HG03432 (cell line): Measurements from ENCODE around the gene UAP1L1.

Experiments
- ATAC-seq: cut with Tn5 transposase; IDR thresholded peaks from one replicate; pipeline ENCODE4 v1.9.1; 2021; ENCODE audit warnings: mild to moderate bottlenecking, moderate library complexity; ENCODE audit not compliant: unreplicated experiment

Gene UAP1L1

DNA sequence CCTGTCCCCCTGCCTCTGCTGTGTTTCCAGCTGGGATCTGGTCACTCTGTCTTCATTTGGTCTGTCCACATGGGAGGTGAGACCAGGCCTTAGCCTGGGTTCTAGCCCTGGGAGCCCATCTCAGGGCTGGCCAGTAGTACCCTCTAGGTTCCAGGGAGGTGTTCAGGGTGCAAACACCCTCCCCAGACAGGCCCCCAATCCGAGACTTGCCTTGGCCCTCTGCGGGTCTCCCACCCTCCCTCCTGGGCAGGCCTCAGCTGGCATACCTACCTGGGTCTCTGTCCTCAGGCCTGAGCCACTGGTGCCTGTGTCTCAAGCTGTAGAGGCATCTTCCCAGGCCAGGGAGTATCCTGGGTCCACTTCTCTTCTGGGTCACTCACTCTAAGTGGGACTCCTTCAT, 6.0 kb upstream of the UAP1L1 start:
- ATAC-seq, result no peak

GRCh38 chr9:137073992-137074399, 3.3 kb upstream of the UAP1L1 start:
- ATAC-seq, result no peak

- ATAC-seq, result no peak
These were observed 2.6 kb upstream of the UAP1L1 start for GRCh38 chr9:137074657-137075274.

DNA sequence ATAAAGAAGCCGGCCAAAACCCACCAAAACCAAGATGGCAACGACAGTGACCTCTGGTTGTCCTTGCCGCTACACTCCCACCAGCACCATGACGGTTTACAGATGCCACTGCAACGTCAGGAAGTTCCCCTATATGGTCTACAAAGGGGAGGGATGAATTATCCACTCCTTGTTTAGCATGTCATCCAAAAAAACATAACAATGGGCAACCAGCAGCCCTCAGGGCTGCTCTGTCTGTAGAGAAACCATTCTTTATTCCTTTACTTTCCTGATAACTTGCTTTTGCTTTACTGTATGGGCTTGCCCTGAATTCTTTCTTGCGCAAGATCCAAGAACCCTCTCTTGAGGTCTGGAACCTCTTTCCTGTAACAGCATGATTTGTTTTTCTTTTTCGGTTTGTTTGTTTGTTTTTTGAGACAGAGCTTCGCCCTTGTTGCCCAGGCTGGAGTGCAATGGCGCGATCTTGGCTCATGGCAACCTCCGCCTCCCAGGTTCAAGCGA, 2.0 kb upstream of the UAP1L1 start:
- ATAC-seq, result no peak

DNA sequence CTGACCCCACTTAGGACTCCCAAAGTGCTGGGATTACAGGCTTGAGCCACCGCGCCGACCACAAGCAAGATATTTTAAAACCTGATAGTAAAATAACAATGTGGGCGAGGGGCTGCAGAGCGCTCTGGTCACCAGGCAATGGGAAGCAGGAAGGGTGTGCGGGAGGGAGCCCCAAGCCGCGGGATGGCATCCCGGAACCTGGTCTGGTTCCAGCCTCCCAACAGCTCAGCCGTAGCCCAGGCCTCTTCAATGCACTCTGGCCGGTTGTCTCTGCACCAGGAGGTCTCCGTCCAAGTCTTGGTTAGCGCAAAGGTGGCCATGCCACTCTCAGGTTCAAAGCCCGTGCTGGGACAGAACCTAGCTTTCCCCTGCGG, 694 bp upstream of the UAP1L1 start:
- no peak for ATAC-seq

GRCh38 chr9:137077758-137078693, 709 bp downstream of the UAP1L1 start:
- peak; percentile 24 for ATAC-seq

- no peak for ATAC-seq
These were observed 1.5 kb downstream of the UAP1L1 start for GRCh38 chr9:137078701-137079400.

DNA sequence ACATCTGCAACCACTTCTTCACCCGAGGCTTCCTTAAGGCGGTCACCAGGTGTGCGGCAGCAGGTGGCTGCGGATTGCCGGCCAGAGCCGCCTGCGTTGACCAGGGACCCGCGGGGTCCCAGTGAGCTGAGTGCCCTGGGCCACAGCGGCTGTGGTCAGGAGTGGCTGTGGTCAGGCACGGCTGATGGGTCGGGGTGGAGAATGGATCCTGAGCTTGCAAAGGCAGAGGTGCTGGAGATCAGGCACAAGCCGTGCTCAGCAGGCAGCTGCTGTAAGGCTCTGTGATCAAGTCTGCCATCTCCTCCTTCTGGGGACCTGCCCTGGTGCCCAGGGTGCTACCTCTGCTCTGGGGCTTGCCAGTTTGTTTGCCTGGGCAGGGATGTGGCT, 2.1 kb downstream of the UAP1L1 start:
- no peak for ATAC-seq

- ATAC-seq, result no peak
These were observed 3.2 kb downstream of the UAP1L1 start for GRCh38 chr9:137080260-137081122.

DNA sequence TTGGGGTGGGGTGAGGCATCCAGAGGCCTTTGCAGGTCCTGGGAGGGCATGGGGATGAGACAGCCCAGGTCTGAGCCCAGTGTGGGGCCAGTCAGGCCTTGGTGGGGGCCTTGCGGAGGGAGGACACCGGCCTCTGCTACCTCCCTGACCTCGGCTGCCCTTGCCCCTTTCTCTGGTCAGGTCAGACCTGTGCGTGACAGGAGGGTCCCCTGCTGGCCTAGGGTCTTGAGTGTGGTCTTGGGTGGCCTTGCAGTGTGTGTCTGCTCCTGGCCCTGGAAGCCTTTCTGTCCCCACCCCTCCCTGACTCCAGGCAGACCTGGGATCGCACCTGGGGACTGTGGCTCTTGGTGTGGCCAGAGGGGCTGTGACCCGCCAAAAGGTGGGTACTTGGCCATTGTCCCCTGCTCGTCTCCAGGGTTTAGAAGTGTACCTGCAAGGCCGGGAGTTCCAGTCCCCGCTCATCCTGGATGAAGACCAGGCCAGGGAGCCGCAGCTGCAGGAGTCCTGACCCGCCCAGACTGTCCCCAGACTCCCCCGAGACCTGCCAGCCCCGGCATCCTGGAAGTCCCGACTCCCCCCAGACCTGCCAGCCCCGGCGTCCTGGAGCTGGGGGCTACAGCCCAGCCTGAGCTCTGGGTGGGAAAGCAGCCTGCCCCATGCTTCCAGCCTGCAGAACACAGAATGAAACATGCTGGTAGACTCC, 5.1 kb downstream of the UAP1L1 start:
- no peak for ATAC-seq

- ATAC-seq, result no peak
These were observed 5.6 kb downstream of the UAP1L1 start for GRCh38 chr9:137082925-137083290.

DNA sequence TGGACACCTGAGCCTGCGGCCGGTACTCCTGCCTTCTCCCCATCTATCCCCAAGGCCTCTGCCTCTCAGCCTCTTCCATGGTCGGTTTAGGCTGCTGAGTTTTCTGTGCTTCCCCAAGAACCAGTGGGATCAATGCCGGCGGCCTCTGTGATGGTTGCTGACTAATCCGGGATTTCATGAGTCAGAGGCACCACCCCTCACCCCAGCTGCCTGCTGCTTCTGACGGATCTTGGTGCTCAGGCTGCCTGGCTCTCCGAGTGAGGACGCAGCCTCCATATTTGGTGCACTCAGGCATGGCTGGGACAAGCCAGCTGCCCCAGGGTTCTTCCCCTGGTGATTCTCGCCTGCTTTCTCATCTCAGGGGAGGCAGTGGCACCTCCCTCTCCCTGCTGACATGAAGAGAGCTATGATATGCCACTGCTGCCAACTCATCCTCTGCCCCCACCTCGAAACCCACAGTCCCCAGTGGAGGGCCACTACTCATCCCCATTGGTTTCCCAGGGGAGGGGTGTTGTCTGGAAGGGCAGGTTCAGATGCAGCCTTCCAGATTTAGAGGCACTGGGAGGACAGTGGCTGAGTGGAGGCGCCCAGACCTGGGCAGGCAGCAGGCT, 6.2 kb downstream of the UAP1L1 start:
- ATAC-seq, result no peak

DNA sequence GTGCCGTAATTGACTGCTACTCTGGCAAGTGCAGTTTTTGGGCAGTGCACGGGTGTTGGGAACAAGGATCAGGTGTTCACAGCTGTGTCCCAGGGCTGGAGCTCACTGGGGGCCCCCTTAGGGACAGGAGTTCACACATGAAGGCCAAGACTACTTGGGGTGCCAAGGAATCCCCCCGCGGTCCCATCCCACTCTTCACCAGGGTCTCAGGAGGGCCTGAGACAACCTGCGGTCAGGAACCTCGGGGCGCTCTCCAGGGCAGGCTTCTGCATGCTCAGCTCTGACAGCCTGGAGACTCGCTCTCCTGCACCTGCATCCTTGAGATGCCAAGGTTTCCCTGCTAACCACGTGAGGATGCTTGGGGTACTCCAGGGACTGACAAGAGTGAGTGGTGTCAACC, 7.2 kb downstream of the UAP1L1 start:
- ATAC-seq, result no peak

DNA sequence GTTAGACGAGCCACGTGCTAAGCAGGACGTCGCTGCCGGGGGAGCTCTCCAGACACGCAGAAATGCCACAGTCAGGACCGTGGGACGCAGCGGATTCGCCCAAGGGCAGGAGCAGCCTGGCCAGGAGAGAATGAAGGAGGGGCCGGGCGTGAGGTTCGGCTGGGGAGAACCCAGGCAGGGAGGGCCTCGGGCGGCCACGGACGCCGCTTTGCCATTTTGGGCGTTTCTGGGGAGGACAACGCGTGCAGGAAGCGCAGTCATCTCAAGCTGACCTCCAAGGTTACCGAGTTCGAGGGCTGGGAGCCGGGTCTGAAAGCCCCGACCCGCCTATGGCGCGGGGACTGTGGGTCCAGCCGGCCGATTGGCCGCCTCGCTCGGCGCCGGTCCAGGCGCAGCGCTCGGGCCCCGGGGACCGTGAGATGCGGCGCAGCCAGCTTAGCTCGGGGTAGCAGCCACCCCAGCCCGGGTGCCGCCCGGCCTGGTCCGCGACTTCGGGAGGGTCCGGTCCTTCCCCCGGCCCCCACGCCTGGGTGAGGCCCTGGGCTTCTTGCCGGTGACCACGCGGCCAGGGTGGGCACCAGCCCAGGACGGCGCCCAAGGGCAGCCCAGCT, 8.7 kb downstream of the UAP1L1 start:
- ATAC-seq, result peak; percentile 7

DNA sequence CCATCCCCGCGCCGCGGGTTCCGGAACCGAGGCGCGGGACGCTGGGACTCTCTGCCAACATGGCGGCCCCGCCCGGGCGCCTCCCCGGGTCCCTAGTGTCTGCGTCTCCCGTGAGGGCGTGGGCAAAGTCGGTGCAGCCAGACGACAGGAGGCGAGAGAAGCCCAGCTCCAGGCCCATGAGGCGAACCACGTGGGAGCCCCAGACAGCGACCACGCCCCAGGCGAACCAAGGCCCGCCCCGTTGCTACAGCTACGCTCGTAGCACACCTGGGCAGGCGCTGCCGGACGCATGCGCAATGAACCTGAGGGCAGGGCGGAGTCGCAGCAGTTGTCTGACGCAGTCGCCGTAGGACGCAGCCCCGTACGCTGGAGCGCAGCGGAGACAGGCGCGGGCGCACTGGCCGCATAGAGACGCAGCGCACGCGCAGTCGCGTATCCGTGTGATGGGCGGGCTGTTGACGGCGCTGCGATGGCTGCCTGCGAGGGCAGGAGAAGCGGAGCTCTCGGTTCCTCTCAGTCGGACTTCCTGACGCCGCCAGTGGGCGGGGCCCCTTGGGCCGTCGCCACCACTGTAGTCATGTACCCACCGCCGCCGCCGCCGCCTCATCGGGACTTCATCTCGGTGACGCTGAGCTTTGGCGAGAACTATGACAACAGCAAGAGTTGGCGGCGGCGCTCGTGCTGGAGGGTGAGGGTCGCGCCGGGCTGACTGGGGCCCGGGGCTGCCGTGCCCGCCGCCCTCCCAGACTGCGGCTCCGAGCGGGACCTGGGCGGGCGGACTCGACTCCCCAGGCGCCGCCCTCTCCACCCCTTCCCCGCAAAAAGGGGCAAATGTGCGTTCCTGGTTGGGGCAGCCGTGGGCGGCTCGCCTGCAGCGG, 9.5 kb downstream of the UAP1L1 start, which contains the start of gene MAN1B1:
Gene MAN1B1 (plus strand): TSS at position 455 of the 878 bp plus-strand sequence. CDS start 15 bp downstream, at position 470.
- peak; percentile 80 for ATAC-seq

- no peak for ATAC-seq
These were observed 10.2 kb downstream of the UAP1L1 start for GRCh38 chr9:137087409-137087925.

DNA sequence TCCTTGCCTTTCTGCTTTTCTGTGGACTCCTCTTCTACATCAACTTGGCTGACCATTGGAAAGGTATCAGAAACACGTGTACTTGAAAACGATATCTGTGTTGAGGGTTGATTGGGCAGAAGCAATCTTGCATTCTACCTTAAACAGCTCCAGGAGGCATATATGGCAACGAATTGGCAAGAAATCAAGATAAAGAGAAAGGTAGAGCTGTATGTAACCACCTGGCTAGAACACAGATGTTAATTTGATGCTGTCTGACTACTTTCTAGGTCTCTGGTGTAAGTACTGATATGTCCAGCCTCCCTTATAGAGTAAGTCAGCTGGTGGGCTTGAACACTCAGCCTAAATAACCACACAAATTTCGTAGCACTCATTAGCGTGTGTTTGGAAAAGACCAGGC, 10.8 kb downstream of the UAP1L1 start:
- no peak for ATAC-seq
